Hepatocyte (in vitro differentiated cells): ENCODE measurements around the gene TDRD6.

Experiments used
- CTCF ChIP-seq: fragments of 200-600 bp; sonication (generic); IDR thresholded peaks from 2 replicates; pipeline ENCODE4 v1.5.1; 2016; ENCODE audit warnings: antibody characterized with exemption, mild to moderate bottlenecking; ENCODE audit not compliant: poor library complexity
- EZH2phosphoT487 ChIP-seq: fragments of 200-600 bp; sonication (generic); IDR thresholded peaks from one replicate; pipeline ENCODE4 v1.6.1; 2018; ENCODE audit warnings: antibody characterized with exemption, mild to moderate bottlenecking, low read depth, moderate library complexity; ENCODE audit not compliant: unreplicated experiment, severe bottlenecking

GRCh38 chr6:46642928-46643751 lies 44.5 kb upstream of the TDRD6 start:
- TF ChIP-seq CTCF (no peak), EZH2phosphoT487 (no peak)
